Stimulated activated CD4-positive, alpha-beta T cell treated with anti-CD3 and anti-CD28 coated beads, Interleukin-2, amount 100 ng/mL, for 48 hours (primary cell): ENCODE results near the gene CD59.
"Not testable (repeated sequence)": the region's sequence is repeated elsewhere in the genome, so short reads cannot be mapped to it uniquely, and the experiment has no call there.

Experiments
- DNase-seq, 2 donors: peaks; one replicate each; pipeline ENCODE4 v3.0.0-alpha.2; 2020

The CD59 gene

GRCh38 chr11:33664827-33665226 is 71.4 kb downstream of the CD59 start:
- DNase-seq, result no peak

GRCh38 chr11:33664166-33664565 is 72.1 kb downstream of the CD59 start:
- DNase-seq, result no peak

- DNase-seq, result no peak
Measured at GRCh38 chr11:33663121-33663520, 73.1 kb downstream of the CD59 start.

- DNase-seq, result not testable (repeated sequence)
Measured at GRCh38 chr11:33661526-33661925, 74.7 kb downstream of the CD59 start.

- DNase-seq, result no peak
Measured at GRCh38 chr11:33660962-33661361, 75.3 kb downstream of the CD59 start.

GRCh38 chr11:33659370-33660139 is 76.7 kb downstream of the CD59 start:
- no peak for DNase-seq

GRCh38 chr11:33658195-33658900 is 77.9 kb downstream of the CD59 start:
- DNase-seq, result no peak

- no peak for DNase-seq
Measured at GRCh38 chr11:33657757-33658156, 78.5 kb downstream of the CD59 start.

- no peak for DNase-seq
Measured at GRCh38 chr11:33656768-33657167, 79.5 kb downstream of the CD59 start.

- DNase-seq, result no peak
Measured at GRCh38 chr11:33655842-33656600, 80.2 kb downstream of the CD59 start.

- DNase-seq, result no peak
Measured at GRCh38 chr11:33654594-33654993, 81.6 kb downstream of the CD59 start.
